NCI-H2081 treated with DMSO at 0.1 percent for 48 hours (cell line): ENCODE results near the gene DIAPH1.

Experiments used
- DNase-seq: peaks from one replicate; lab custom pipeline; 2025; lab: John Stamatoyannopoulos, UW

Gene DIAPH1

DNA sequence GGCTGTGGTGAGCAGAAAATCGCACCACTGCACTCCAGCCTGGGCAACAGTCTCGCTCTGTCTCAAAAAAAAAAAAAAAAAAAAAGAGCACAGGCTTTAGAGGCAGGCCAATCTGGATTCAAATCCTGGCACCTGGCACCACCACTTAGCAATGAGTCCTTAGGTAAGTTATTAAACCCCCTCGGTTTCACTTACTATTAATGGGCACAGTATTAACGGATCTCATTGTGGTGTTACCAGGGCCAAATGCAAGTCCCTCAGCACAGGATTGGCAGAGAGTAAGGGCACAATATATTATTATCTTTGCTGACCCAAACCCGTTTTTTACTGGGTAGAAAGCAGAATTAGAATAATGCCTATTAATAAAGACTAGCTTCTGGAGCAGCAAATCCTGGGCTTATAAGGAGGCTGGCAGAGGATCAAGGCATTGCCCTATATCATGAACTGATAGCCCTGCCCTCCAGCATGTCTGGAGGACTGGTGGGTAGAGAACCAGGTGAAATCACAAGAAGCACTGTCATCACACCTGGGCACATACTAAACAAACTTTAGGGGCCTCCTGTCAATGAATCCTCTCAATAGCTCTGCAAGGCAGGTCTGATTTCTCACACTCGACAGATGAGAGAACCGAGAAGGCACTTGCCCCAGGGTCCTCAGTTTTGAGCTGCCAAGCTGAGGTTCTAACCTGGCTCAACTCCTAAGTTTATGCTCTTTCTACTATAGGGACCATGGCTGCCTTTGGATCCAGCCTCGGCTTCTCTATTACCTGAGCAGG, 112.2 kb downstream of the DIAPH1 start:
- no peak for DNase-seq

DNA sequence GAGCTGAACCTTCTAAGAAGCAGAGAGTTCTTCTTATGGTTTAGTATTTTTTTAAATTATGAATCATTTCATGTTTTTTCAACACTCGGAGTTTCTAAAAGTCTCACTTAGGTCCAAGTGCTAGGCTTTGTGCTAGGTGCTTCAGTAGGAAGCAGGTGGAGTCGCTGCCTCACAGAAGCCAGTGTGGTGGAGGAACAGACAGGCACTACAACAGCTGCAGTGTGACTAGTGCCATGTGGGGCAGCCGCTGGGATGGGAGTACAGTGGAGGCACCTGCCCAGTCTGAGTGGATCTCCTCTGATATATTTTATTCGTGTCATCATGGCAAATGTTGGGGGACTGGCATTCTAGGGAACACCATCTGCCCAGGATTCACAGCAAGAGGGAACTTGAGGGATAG, 114.6 kb downstream of the DIAPH1 start:
- DNase-seq, result no peak

DNA sequence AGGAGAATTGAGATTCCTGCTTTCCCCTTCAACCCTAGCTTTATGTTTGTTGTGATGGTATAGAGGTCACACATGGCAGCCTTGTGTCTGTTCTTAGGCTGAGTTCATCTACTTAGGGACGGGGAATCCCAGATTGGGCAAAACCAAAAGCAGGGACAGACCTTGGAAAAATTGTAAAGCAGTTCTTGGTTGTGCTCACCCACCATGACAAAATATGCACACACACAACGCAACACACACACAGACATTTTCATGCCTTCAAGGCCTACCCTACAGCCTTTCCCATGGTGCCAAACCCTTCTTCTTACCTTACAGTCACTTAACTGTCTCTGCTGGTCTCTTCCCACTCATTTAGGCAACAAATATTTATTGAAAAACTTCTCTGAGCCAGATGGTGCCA, 115.1 kb downstream of the DIAPH1 start:
- no peak for DNase-seq

DNA sequence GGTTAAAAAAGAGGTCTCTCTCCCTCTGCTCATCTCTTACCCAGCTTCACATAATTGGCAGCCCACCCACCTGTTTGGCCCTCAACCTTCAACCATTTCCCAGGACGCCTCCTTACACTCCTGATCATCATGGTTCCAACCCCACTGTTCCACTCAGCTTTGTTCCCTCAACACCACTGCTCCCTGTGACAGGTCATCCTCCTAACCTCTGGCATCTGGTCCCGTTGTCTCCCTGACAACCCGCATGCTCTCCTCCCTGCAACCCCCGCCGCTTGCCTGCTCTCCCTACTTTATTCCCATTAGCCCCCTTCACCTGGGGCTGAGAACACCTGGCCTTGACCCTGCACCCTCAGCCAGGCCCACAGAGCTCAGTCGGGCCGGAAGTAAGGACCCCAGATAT, 117.0 kb downstream of the DIAPH1 start:
- no peak for DNase-seq

DNA sequence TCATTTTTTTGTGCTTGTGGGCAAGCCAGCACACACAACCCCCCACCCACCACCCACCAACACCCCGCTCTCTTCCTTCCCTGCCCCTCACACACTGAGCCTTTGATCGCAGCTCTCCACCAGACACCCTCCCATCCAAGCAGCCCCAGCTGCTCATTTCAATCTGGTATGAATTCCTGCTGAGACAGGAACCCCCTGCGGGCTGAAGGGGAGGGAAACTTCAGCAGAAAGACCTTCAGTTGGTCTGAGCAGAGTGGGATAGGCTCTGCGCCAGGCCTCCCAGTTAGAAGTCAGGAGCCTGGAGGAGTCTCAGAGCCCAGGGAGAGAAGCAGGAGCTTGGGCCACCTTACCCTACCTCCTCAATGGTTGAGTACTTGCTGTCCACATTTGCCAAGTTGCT, 122.8 kb downstream of the DIAPH1 start:
- no peak for DNase-seq

DNA sequence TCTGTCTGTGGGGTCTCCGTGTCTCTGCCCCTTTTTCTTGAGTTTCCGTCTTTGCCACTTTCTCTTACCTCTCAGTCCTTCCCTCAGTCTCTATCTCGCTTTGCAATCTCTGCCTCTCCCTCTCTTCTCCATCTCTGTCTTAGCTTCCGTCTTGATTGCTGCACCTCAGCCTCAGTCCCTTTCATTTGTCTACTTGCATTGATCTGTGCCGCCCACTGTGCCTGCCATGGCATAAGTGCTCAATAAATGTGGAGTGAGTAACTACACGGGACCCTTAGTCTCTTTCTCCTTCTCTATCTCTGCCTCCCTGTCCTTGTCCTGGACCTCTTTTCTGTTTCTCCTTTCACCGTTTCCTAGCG, 123.4 kb downstream of the DIAPH1 start:
- no peak for DNase-seq

DNA sequence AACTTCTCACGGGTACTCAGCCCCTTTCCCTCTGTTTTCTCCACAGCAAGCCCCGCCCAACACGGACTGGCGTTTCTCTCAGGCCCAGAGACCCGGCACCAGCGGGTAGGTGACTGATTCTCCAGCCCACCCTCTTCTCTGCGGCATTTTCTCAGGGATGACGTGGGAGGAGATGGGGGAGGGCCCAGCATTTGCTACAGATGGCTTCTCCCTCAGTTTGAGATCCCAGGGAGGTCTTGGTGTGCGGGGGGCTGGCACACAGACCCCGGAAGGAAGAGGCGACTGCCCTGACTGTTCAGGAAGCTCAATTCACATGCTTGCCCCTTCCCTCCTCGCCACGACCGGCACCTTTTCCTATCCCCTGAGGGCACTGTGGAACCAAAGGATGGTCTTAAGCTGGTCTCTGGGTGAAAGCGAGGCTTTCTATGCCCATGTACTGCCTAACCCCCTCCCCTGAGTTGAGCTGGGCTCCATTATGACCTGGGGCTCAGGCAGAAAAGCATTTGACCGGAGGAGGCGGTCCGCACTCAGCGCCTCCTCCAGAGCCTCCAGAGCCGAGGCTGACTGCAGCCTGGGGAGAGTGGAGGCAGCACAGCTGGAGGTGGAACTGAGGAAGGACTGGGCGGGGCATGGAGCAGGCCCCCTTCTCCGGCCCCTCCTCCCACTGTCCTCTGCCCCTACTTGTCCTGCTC, 123.9 kb downstream of the DIAPH1 start:
- no peak for DNase-seq

DNA sequence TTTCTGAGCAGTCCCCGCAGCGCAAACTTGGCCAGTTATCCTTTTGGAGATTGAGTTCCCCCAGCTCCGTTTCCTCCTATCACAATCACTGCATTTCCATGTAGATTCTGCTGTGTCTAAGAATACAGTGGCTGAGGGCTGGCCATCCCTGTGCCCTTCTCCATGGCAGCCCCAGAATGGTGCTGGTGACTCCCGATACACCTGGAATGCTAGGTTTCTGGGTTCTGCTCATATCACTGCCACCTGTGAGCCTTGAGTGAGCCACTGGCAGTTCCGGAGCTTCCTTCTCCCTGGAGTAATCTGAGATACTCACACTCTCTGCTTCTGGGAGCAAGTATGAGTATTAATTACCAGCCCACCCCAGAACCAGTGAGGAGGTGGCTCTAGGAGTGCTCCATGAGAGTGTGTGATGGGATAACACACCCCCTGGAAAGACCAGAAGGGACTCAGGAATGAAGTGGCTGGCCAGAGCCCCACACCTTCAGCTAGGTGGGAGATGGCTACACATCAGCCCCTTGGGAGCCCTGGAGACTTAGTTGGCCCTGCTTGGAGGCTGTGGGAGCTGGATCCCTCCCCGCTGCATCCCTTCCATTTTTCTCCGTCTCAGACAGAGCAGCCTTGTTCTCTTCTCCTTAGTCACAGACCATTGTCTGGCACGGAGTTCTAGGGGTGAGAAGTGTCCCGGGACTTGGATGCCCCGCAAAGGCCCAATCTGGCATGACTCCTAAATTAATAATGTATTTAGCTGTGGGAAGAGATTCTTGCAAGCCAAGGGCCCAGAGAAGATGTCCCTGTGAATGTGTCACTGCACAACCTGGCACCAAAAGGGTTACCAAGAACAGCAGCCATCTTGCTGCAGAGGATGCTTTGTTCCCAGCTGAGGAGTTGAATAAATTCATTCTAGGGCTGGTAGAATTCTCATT, 125.0 kb downstream of the DIAPH1 start:
- no peak for DNase-seq

DNA sequence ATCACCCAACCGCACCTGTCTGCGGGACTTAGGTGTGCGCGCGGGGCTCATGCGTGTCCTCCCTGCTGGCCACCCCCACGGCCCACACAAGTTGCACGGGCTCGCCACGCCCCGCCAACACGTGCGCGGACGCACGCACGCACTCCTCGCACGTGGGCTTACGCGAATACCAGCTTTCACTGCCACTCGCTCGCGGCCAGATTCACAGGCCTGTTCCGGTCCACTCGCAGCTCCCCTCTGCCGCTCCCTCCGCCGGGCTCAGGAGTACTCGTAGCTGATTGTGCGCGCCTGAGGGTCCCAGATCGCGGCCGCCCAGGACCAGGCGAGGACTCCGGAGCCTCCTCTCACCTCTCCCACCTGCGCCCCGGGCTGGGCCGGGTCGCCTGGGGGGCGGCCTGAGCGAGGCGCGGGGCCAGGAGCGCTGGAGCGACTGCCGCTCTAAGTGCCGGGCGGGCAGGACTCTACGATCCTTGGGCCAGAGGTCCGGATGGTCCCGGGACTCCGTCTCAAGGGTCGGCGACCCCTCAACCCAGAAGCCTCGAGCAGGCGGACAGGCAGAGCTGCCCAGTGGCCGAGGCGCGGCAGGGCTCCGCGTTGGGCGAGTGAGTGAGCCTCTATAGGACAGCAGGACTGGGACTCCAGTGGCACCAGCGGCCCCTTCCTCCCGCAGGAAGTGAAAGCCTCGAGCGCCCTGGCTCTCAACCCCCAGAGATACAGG, 126.5 kb downstream of the DIAPH1 start:
- DNase-seq, result no peak

DNA sequence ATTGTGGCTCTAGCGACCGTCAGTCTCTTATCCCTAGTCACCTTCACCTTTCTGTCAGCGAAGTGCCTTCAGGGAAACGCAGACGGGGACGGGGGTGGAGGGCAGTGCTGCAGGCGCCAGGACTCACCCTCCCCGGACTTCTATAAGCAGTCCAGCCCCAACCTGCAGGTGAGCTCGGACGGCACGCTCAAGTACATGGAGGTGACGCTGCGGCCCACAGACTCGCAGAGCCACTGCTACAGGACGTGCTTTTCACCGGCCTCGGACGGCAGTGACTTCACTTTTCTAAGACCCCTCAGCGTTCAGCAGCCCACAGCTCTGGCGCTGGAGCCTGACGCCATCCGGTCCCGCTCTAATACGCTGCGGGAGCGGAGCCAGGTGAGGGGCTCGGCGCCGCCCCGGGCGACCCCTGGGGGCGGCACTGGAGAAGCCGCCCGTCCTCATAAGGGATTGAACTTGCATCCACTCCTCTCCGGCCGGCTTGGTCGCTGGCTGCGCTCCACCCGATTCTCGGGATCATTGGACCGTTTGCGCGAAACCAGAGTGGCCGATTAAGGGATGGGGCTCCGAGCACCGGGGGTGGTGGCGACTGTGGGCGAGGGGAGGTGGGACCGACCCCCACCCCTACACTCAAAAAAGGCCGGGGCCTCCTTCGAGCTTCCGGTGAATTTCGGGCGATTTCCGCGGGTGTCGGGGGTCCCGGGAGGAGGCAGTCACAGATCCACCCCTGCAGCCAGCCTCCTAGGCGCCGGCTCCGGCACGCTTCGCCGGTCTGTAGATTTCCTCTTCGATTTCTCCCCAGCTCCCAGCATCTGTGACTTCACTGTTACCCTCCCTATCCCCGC, 127.3 kb downstream of the DIAPH1 start:
- no peak for DNase-seq

DNA sequence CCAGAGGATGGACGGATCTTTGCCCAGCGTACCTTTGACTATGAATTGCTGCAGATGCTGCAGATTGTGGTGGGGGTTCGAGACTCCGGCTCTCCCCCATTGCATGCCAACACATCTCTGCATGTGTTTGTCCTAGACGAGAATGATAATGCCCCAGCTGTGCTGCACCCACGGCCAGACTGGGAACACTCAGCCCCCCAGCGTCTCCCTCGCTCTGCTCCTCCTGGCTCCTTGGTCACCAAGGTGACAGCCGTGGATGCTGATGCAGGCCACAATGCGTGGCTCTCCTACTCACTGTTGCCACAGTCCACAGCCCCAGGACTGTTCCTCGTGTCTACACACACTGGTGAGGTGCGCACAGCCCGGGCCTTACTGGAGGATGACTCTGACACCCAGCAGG, 128.0 kb downstream of the DIAPH1 start:
- no peak for DNase-seq

DNA sequence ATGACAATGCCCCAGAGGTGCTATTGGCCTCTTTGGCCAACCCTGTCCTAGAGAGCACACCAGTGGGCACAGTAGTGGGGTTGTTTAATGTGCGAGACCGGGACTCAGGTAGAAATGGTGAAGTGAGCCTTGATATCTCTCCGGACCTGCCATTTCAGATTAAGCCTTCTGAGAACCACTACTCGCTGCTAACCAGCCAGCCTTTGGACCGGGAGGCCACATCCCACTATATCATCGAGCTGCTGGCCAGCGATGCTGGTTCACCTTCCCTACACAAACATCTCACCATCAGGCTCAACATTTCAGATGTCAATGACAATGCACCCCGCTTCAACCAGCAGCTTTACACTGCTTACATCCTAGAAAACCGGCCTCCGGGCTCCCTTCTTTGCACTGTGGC, 128.5 kb downstream of the DIAPH1 start:
- DNase-seq, result no peak

DNA sequence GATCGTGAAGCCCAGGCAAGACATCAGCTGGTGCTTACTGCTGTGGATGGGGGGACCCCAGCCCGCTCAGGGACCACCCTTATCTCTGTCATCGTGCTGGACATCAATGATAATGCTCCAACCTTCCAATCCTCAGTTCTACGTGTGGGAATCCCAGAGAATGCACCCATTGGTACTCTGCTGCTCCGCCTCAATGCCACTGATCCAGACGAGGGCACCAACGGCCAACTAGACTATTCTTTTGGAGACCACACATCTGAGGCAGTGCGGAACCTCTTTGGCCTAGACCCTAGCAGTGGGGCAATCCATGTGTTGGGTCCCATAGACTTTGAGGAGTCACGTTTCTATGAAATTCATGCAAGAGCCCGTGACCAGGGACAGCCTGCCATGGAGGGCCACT, 129.0 kb downstream of the DIAPH1 start:
- no peak for DNase-seq

DNA sequence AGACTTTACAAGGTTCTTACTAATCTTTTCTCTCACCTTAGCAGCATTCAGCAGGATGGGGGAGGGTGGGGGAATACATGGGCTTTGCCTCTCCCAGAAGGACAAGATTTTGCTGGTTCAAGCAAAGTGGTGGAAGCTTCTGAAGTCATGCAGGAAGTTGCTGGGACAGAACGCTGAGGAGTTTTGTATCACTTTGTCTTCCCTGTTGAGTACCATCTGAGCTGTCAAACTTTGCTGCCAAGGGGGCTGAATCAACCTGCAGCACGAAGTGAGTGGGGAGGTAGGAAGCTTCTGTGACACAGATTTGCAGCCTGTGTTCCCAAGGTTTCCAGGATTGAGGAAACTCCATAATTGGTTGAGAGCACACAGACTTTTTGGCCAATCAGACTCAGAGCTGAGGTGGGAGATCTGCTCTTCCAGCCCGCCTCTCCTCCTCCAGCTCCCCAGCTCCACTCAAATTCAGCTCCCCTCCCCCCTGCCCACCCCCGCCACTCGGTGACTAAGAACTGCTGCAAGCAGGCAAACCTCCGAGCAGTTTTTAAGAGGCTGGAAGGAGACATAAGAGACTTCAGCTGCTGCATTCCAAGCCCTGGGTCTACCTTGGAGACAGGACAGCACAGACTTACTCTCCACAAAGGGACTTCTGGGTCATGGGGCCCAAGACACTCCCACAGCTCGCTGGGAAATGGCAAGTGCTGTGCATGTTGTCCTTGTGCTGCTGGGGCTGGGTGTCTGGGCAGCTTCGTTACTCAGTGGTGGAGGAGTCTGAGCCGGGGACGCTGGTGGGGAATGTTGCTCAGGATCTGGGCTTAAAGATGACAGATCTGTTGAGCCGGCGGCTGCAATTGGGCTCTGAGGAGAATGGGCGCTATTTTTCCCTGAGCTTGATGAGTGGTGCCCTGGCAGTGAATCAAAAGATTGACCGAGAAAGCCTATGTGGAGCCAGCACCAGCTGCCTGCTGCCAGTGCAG, 129.9 kb downstream of the DIAPH1 start, which contains the start of gene PCDHGC5:
Gene PCDHGC5 (plus strand): TSS at position 491 of the 971 bp plus-strand sequence. CDS start 160 bp downstream, at position 651.
- no peak for DNase-seq

DNA sequence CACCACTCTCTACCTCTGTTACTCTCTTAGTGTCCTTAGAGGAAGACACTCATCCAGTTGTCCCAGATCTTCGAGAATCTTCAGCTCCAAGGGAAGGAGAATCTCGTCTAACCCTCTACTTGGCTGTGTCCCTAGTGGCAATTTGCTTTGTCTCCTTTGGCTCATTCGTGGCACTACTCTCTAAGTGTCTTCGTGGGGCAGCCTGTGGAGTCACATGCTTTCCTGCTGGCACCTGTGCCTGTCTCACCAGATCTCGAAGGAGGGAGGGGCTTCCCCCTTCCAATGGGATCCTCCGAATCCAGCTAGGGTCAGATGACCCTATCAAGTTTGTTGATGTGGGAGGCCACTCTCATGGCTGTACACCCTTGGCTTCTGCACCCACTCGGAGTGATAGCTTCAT, 131.7 kb downstream of the DIAPH1 start:
- no peak for DNase-seq

DNA sequence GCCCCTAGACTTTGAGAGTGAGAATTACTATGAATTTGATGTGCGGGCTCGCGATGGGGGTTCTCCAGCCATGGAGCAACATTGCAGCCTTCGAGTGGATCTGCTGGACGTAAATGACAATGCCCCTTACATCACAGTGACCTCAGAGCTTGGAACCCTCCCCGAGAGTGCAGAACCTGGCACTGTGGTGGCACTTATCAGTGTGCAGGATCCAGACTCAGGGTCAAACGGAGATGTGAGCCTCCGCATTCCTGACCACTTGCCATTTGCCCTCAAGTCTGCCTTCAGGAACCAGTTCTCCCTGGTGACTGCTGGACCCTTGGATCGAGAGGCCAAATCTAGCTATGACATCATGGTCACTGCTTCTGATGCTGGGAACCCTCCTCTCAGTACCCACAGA, 132.7 kb downstream of the DIAPH1 start:
- DNase-seq, result no peak

DNA sequence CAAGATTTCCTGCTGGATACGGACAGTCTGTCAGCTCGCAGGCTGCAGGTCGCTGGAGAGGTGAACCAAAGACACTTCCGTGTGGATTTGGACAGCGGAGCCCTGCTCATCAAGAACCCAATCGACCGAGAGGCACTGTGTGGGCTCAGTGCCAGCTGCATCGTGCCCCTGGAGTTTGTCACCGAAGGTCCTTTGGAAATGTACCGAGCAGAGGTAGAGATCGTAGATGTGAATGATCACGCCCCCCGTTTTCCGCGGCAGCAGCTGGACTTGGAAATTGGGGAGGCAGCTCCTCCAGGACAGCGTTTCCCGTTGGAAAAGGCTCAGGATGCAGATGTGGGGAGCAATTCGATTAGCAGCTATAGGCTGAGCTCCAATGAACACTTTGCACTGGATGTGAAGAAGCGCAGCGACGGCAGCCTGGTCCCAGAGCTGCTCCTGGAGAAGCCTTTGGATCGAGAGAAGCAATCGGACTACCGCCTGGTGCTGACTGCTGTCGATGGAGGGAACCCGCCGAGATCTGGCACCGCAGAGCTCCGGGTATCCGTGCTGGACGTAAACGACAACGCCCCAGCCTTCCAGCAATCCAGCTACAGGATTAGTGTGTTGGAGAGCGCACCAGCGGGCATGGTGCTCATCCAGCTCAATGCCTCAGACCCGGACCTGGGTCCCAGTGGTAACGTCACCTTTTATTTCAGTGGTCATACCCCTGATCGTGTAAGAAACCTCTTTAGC, 133.3 kb downstream of the DIAPH1 start:
- no peak for DNase-seq

DNA sequence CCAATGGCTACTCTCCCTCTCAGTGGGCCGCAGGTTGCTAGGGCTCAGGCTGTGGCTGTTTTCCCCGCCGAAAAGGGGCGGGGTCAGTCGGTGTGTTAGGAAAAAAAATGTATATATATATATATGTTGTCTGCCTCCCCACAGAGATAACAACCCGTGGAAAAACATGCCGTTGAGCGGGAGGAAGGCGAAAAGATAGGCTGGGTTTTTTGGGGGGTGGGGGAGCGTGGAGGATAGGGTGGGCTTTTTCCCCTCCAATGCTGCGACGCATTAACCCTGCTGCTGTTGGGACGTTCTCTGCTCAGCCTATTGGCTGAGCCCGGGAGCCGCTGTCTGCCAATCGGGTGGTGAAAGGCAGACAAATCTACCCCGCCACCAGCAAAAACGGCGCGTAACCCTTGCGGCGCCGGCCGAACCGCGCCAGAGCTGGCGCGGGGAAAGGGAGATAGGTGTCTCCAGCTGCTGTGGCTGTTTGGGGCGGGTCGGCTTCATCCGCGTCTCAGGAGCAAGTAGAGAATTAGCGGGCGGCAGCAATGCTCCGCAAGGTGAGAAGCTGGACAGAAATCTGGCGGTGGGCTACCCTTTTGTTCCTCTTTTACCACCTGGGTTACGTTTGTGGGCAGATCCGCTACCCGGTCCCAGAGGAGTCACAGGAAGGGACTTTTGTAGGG, 134.0 kb downstream of the DIAPH1 start, which contains the start of gene PCDHGC4:
Gene PCDHGC4 (plus strand): TSS at position 390 of the 671 bp plus-strand sequence. CDS start 144 bp downstream, at position 534.
- no peak for DNase-seq

DNA sequence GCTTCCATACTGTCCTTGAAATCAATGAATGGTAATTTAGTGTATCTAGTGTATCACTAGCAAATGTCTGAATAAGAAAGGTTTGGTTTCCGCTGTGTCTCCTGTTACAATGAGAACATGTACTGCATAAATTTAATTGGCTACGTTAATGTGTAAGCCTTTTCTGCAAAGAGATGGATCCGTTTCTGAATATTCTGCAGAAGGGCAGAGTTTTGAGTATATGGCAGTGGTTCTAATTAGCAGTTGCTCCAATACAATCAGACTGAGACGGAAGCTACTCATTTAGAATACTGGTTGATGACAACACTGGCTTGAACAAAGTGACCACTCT, 134.5 kb downstream of the DIAPH1 start:
- no peak for DNase-seq
